ENCODE data around the gene SEMA5A.

Gene SEMA5A

GRCh38 chr5:9350301-9350797, 195.5 kb downstream of the SEMA5A start:
- no peak overlapping the region for H3K27ac ChIP-seq
- no peak for TF ChIP-seq CTCF (conservative IDR thresholded peaks at IDR 0.05)

GRCh38 chr5:9348401-9348996, 197.4 kb downstream of the SEMA5A start:
- H3K27ac ChIP-seq, result no peak overlapping the region
- no peak for TF ChIP-seq CTCF (conservative IDR thresholded peaks at IDR 0.05)

- H3K27ac ChIP-seq, result no peak overlapping the region
- TF ChIP-seq CTCF (conservative IDR thresholded peaks at IDR 0.05), result no peak
These were observed 198.2 kb downstream of the SEMA5A start for GRCh38 chr5:9347541-9348295.

GRCh38 chr5:9347032-9347431, 198.8 kb downstream of the SEMA5A start:
- H3K27ac ChIP-seq, result no peak overlapping the region
- TF ChIP-seq CTCF (conservative IDR thresholded peaks at IDR 0.05), result no peak

- TF ChIP-seq CTCF (conservative IDR thresholded peaks at IDR 0.05), result no peak
- no peak overlapping the region for H3K27ac ChIP-seq
These were observed 201.1 kb downstream of the SEMA5A start for GRCh38 chr5:9344751-9345240.

GRCh38 chr5:9343146-9343850, 202.6 kb downstream of the SEMA5A start:
- no peak overlapping the region for H3K27ac ChIP-seq
- no peak for TF ChIP-seq CTCF (conservative IDR thresholded peaks at IDR 0.05)

- H3K27ac ChIP-seq, result no peak overlapping the region
- no peak for TF ChIP-seq CTCF (conservative IDR thresholded peaks at IDR 0.05)
These were observed 203.6 kb downstream of the SEMA5A start for GRCh38 chr5:9342161-9342787.

All from VCaP (cell line).